AML-193 (cell line): Measurements from ENCODE around the gene SEPHS2.
A peak's percentile ranks its signal among the peaks of the same experiment; 100 is the strongest.

Experiments used
- DNase-seq, 2 experiments: peaks; one replicate each; lab custom pipeline; 2025; lab: John Stamatoyannopoulos, UW

SEPHS2 gene

GRCh38 chr16:30429678-30430427 is 15.8 kb downstream of the SEPHS2 start, which contains the start of gene DCTPP1:
Gene DCTPP1, minus strand, starts transcription at chr16:30430030. Its CDS starts 50 bp downstream, at chr16:30429980.
- peak; percentile 99 for DNase-seq

GRCh38 chr16:30429418-30429677 is 16.3 kb downstream of the SEPHS2 start:
- DNase-seq = no peak

GRCh38 chr16:30428055-30428454 is 17.6 kb downstream of the SEPHS2 start:
- no peak for DNase-seq

- no peak for DNase-seq
Observed at GRCh38 chr16:30421010-30421409, 24.7 kb downstream of the SEPHS2 start.

- DNase-seq = no peak
Observed at GRCh38 chr16:30418350-30419181, 27.1 kb downstream of the SEPHS2 start.

GRCh38 chr16:30417529-30418349 is 27.9 kb downstream of the SEPHS2 start:
- peak; percentile 84 to 91 for DNase-seq

GRCh38 chr16:30416624-30417528 is 28.8 kb downstream of the SEPHS2 start:
- DNase-seq = no peak

- no peak for DNase-seq
Observed at GRCh38 chr16:30416047-30416603, 29.5 kb downstream of the SEPHS2 start.

- DNase-seq = no peak
Observed at GRCh38 chr16:30414159-30414558, 31.5 kb downstream of the SEPHS2 start.

- no peak for DNase-seq
Observed at GRCh38 chr16:30413112-30413806, 32.4 kb downstream of the SEPHS2 start.

- peak; percentile 81 to 82 for DNase-seq
Observed at GRCh38 chr16:30409125-30410060, 36.3 kb downstream of the SEPHS2 start.

- DNase-seq = no peak
Observed at GRCh38 chr16:30407804-30408534, 37.7 kb downstream of the SEPHS2 start.

- peak; percentile 72 to 75 for DNase-seq
Observed at GRCh38 chr16:30407102-30407803, 38.4 kb downstream of the SEPHS2 start, which contains the start of gene ZNF771. Gene ZNF771, plus strand, starts transcription at chr16:30407606. Its CDS starts 448 bp downstream, at chr16:30408054.

GRCh38 chr16:30406795-30407101 is 38.9 kb downstream of the SEPHS2 start:
- no peak for DNase-seq

GRCh38 chr16:30401768-30402425 is 43.8 kb downstream of the SEPHS2 start:
- no peak for DNase-seq

- no peak for DNase-seq
Observed at GRCh38 chr16:30399435-30400186, 46.1 kb downstream of the SEPHS2 start.
